GM18861 (cell line): ENCODE measurements around the gene DIS3L2.

ENCODE experiments used
- ATAC-seq: cut with Tn5 transposase; IDR thresholded peaks from one replicate; pipeline ENCODE4 v1.9.1; 2021; ENCODE audit not compliant: unreplicated experiment

DIS3L2 gene

GRCh38 chr2:231955758-231956472 lies 5.6 kb upstream of the DIS3L2 start:
- no peak for ATAC-seq

DNA sequence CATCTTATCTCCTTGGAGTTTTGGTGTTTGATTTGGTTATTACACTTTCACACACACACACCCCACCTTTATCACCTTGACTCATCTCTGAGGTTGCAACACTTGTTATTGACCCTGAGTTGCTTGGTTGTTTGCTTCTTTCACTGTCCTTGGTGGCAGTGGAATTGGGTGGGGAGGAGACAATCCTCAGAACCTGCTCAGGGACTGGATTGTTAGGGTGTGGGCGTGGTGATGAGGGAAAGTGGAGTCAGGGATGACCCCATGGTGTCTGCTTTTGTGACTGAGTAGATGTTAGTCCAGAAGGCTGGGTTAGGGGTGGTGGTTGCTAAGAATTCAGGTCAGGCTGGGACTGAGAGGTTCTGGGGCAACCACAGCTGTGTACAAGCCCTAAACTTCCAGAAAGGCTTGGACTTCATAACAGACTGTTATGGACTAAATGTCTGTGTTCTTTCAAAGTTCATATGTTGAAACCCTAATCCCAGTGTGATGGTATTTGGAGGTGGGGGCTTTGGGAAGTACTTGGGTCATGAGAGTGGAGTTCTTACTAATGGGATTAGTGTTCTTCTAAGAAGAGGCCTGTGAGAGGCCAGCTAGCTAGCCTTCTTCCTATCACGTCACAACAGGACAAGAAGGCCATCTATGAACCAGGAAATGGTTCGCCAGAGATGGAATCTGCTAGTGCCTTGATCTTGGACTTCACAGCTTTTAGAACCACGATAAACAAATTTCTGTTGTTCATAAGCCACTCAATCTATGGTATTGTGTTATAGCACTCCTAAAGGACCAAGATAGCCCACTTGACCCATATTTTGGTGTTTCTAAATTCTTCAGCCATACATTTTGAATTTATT lies 3.4 kb upstream of the DIS3L2 start:
- ATAC-seq: no peak

GRCh38 chr2:231960810-231961348 lies 634 bp upstream of the DIS3L2 start:
- no peak for ATAC-seq

DNA sequence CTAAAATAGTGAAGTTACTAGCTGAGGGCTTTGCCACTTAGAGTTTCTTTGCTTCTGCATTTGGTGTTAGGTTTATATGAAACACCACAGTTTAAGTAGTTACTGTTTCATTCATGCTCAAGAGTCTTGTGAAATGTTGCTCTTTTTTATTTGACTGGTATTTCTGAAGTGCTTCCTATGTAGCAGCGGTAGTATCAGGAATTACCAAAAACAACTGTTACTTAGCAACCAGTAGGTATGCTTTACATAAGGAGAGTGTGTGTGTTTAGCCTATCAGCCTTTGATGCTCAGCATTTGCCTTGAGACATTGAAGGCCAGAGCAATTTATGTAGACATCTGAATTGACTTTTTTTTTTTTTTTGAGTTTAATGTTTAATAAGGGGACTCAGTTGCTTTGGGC lies 3.6 kb downstream of the DIS3L2 start:
- ATAC-seq: no peak

DNA sequence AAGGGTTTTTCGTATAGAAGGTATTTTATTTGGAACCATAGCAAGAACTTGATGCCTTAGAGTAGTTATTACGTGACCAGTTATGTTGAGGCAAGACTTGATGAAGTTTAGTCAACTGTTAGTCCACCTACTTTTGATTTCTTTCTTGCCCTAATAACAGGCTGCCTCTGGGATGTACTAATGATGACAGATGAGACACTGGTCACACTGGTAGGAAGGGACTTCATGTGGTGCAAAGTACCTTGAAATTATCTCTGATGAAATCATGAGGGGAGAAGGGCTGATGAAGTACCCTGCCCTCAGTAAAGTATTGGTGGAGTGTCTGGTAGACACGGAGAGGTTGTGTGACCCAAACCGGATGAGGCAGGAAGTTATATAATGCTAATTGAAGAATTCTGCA lies 5.4 kb downstream of the DIS3L2 start:
- ATAC-seq: no peak

- ATAC-seq: no peak
Measured at GRCh38 chr2:231968820-231969219, 7.3 kb downstream of the DIS3L2 start.

- ATAC-seq: no peak
Measured at GRCh38 chr2:231970461-231970860, 8.9 kb downstream of the DIS3L2 start.

- ATAC-seq: no peak
Measured at GRCh38 chr2:231975001-231975400, 13.5 kb downstream of the DIS3L2 start.

DNA sequence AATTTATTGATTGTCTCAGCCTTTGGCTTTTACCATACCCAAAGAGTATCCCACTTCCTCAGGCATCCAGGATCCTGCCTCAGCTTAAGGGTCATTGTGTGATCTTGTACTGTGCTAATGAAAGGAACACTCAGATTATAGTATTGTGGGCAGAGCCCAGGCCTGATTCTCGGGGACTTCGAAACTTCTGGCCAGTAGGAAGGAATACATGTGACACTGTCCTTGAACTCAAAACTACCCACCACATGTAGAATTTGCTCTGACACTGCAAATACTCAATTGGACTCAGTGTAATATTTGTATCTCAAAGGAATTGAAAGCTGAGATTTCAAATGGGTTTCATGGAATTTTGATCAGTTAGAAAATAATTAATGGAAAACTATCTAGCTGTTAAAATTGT lies 15.9 kb downstream of the DIS3L2 start:
- ATAC-seq: no peak

DNA sequence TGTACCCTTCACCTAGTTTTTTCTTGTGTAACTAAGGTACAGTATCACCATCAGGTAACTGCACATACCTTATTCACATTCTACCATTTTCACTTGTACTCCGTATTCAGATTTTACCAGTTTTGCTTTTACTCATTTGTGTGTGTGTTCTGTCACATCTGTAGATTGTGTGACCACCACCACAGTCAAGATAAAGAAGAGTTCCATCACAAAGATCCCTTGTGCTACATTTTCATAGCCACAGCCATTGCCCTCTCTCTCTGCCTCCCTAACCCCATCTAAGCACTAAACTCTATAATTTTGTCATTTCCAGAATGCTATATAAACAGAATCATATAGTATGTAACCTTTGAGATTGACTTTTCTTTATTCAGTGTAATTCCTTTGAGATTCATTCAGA lies 23.5 kb downstream of the DIS3L2 start:
- ATAC-seq: no peak

DNA sequence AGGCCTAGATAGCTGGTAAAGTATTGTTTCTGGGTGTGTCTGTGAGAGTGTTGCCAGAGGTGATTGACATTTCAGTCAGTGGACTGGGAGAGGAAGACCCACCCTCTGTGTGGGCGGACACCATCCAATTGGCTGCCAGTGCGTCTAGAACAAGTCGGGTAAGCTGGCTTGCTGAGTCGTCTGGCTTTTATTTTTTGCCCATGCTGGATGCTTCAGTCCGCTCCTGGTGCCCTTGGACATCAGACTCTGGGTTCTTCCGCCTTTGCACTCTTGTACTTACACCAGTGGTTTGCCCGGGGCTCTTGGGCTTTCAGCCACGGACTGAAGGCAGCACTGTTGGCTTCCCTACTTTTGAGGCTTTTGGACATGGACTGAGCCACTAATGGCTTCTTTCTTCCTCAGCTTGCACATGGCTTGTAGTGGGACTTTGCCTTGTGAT lies 24.3 kb downstream of the DIS3L2 start:
- ATAC-seq: no peak

- ATAC-seq: no peak
Measured at GRCh38 chr2:231987124-231987727, 25.7 kb downstream of the DIS3L2 start.

DNA sequence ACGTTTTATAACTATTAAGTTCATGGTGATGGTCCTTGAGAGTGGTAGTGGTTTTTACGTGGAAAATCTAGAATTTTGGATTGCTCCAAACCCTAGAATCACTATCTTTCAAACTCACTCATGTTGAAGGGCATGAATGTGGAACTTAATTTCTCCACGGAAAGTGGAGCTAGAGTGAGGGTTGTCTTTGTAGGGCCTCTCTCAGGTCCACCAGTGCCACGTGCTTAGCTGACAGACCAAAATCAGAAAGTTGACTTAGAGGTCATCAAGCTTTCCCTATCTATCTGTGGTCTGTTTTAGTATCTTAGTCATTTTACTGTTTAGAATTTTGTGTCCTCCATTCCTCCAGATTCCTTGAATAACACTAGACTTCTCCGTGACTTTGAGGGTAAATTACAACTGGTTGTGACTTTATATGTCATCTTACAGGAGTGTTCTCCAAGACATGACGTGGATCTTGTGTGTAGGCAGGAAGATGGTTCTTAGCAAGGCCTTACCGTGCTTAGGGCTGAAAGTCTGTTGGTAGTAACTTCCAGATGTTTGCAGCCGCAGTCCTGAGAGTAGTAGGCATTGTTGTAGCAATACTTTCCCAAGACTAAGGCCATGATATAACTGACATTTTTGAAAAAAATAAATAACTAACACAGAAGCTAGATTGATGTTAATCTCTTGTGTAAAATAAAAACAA lies 26.8 kb downstream of the DIS3L2 start:
- no peak for ATAC-seq

DNA sequence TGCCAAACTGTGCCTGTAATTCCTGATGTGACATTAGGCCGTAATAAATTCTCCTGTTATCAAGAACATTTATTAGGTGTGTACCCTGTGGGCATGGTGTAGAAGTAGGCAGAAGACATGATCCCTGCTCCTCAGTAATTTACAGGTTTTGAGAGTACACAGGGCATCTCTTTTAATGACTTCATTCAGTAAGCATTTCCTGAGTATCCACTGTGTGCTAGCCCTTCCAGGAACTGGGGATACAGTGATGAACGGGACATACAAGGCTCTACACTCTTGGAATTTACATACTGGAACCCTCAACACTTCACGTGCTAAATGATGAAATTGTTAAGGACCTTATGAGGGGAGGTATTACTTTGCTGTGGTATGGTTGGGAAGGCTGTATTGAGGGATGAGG lies 30.2 kb downstream of the DIS3L2 start:
- no peak for ATAC-seq

DNA sequence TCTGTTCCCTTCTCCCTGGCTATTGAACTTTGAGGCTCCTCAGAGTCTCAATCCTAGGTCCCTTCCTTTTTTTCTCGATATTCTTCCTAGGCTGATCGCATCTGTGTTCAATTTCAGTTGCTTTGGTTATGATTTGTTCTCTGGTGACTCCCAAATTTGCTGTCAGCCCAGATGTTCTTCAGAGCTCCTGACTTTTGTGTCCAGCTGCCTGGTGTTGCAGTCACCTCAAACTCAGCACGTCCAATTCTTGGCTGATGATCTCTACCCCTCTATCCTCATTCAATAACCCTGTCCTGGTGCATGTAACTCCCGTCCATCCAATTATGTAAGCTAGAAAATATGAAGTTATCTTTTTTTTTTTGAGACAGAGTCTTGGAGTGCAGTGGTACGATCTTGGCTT lies 31.4 kb downstream of the DIS3L2 start:
- ATAC-seq: no peak

- ATAC-seq: no peak
Measured at GRCh38 chr2:231996797-231997540, 35.5 kb downstream of the DIS3L2 start.

- no peak for ATAC-seq
Measured at GRCh38 chr2:231998046-231998445, 36.5 kb downstream of the DIS3L2 start.

DNA sequence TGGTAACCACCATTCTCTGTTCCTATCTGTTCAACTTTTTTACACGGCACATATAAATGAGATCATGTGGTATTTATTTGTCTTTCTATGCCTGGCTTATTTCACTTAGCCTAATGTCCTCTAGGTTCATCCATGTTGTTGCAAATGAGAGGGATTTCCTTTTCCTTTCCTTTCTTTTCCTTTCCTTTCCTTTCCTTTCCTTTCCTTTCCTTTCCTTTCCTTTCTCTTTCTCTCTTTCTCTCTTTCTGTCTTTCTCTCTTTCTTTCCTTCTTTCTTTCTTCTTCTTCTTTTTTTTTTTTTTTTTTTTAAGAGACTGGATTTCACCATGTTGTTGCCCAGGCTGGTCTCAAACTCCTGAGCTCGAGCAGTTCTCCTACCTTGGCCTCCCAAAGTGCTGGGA lies 38.9 kb downstream of the DIS3L2 start:
- no peak for ATAC-seq

- ATAC-seq: no peak
Measured at GRCh38 chr2:232001073-232001472, 39.6 kb downstream of the DIS3L2 start.

- no peak for ATAC-seq
Measured at GRCh38 chr2:232006253-232006652, 44.7 kb downstream of the DIS3L2 start.
